HepG2 (cell line): Measurements from ENCODE around the gene MYOZ3. TPM values are rescaled to one million over a fixed set of nuclear protein-coding genes. Genes with fewer than 3 reads are reported as not detected.

Experiments
- ATAC-seq: fragments of 200-7000 bp; cut with Tn5 transposase; 3 replicates; pipeline ENCODE4 v1.9.1; 2020; ENCODE audit warnings: mild to moderate bottlenecking, moderate library complexity
- BruUV-seq: library from RNA; stranded (reverse); fragments of 400-500 nt; replicated peaks from 2 replicates; lab custom pipeline; 2021; lab: Mats Ljungman, UMichigan
- CTCF ChIA-PET: fragments of 300-600 bp; formaldehyde crosslinking; extraction: SDS; loops from one replicate; lab custom pipeline; 2021; ENCODE audit warnings: low total read pairs, inconsistent platforms, low intra/inter-chr PET ratio; lab: Yijun Ruan, JAX
- POLR2A ChIA-PET: fragments of 350-600 bp; sonication (Branson Sonifier 250); formaldehyde crosslinking; loops from one replicate; lab custom pipeline; 2020; ENCODE audit warnings: antibody characterized with exemption, inconsistent platforms; lab: Yijun Ruan, JAX
- DNase-seq: peaks from one replicate; pipeline ENCODE4 v3.0.0-alpha.2; 2015; ENCODE audit warnings: low spot score
- FAIRE-seq: peaks from 3 replicates; lab custom pipeline; 2011; peaks lifted over from hg19 to GRCh38; lab: Jason Lieb, UNC
- H2AFZ ChIP-seq: one replicate; pipeline ENCODE4 v1.6.1; 2011; ENCODE audit warnings: low read length, inconsistent platforms
- H3K27ac ChIP-seq: fragments of 300-600 bp; 3 replicates; pipeline ENCODE4 v1.8.0; 2011; ENCODE audit warnings: mixed run types, mild to moderate bottlenecking, mixed read lengths, low read length, inconsistent platforms; ENCODE audit not compliant: insufficient read depth; ENCODE audit errors: extremely low read length
- H3K27me3 ChIP-seq, 2 experiments: fragments of 200-600 bp in 1 of 2; 2 replicates in 1 of 2; 3 replicates in 1 of 2; pipeline versions ENCODE4 v1.6.0 to v1.8.0; 2011; ENCODE audit warnings: low read length in 2 of 2, mild to moderate bottlenecking in 2 of 2, moderate library complexity in 2 of 2, inconsistent platforms in 1 of 2; ENCODE audit not compliant: insufficient read depth in 2 of 2, control insufficient read depth in 1 of 2
- H3K36me3 ChIP-seq, 2 experiments: fragments of 200-600 bp in 1 of 2; replicated peaks in 1 of 2; 2 replicates in 1 of 2; 3 replicates in 1 of 2; pipeline versions ENCODE4 v1.5.1 to v1.8.0; 2011; ENCODE audit warnings: low read length in 2 of 2, inconsistent platforms in 1 of 2; ENCODE audit not compliant: insufficient read depth in 2 of 2, control insufficient read depth in 1 of 2
- H3K4me1 ChIP-seq: 2 replicates; pipeline ENCODE4 v1.5.1; 2012; ENCODE audit warnings: low read length, inconsistent platforms; ENCODE audit not compliant: insufficient read depth
- H3K4me2 ChIP-seq: 2 replicates; pipeline ENCODE4 v1.6.0; 2011; ENCODE audit warnings: low read depth, low read length, inconsistent platforms
- H3K4me3 ChIP-seq, 3 experiments: fragments of 200-600 bp in 1 of 3; sonication (generic), shearing (Covaris generic) in 1 of 3; replicated peaks in 1 of 3; 2 replicates each; pipeline ENCODE4 v1.5.1; 2011 to 2016; ENCODE audit warnings: low read length in 3 of 3, inconsistent platforms in 2 of 3, low read depth in 2 of 3, mild to moderate bottlenecking in 2 of 3, control low read depth in 1 of 3, mixed read lengths in 1 of 3; ENCODE audit not compliant: insufficient read depth in 1 of 3
- H3K79me2 ChIP-seq: one replicate; pipeline ENCODE4 v1.6.1; 2011; ENCODE audit warnings: low read length, inconsistent platforms; ENCODE audit not compliant: insufficient read depth
- H3K9ac ChIP-seq: 2 replicates; pipeline ENCODE4 v1.6.0; 2011; ENCODE audit warnings: mild to moderate bottlenecking, low read depth, low read length, inconsistent platforms; ENCODE audit not compliant: insufficient read depth
- H3K9me3 ChIP-seq: 2 replicates; pipeline ENCODE4 v1.5.1; 2012; ENCODE audit warnings: mild to moderate bottlenecking, low read length
- H4K20me1 ChIP-seq: 2 replicates; pipeline ENCODE4 v1.6.0; 2011; ENCODE audit warnings: inconsistent platforms, mild to moderate bottlenecking, low read length, moderate library complexity; ENCODE audit not compliant: insufficient read depth
- ATF7 ChIP-seq, 2 experiments: fragments of 450-650 bp in 1 of 2; sonication (generic) in 1 of 2; formaldehyde crosslinking in 1 of 2; IDR thresholded peaks; 2 replicates each; pipeline versions ENCODE4 v1.4.0 to v1.6.1; 2016 to 2020; ENCODE audit warnings: antibody characterized with exemption in 1 of 2, mild to moderate bottlenecking in 1 of 2, missing genetic modification reagents in 1 of 2
- ESRRA ChIP-seq: sonication (generic); formaldehyde crosslinking; IDR thresholded peaks from 2 replicates; pipeline ENCODE4 v1.5.1; 2020; ENCODE audit warnings: mild to moderate bottlenecking, low read depth, missing genetic modification reagents
- HNF4G ChIP-seq, 2 experiments: sonication (generic) in 1 of 2; formaldehyde crosslinking in 1 of 2; IDR thresholded peaks; 2 replicates each; pipeline versions ENCODE4 v1.4.0 to v1.6.1; 2011 to 2020; ENCODE audit warnings: borderline replicate concordance in 2 of 2, low read depth in 2 of 2, mild to moderate bottlenecking in 2 of 2, low read length in 1 of 2, missing genetic modification reagents in 1 of 2, moderate library complexity in 1 of 2
- PAX8 ChIP-seq: sonication (generic); formaldehyde crosslinking; IDR thresholded peaks from 2 replicates; pipeline ENCODE4 v1.8.0; 2022; ENCODE audit warnings: mild to moderate bottlenecking, missing genetic modification reagents, borderline replicate concordance
- RBFOX2 ChIP-seq: fragments of 200-400 bp; formaldehyde crosslinking; IDR thresholded peaks from 2 replicates; pipeline ENCODE4 v1.6.1; 2017; ENCODE audit warnings: low read depth, mild to moderate bottlenecking, low read length
- WGBS: methylation state at CpG from one replicate; pipeline ENCODE4 v1.1.6; 2017; ENCODE audit warnings: low lambda C conversion rate; 5-methylcytosine and 5-hydroxymethylcytosine counted together
- in situ Hi-C: cut with HindIII; loops from 2 replicates; pipeline ENCODE4 v1.10.0; 2017; ENCODE audit warnings: low pct_unique_long_range_greater_than_20kb; ENCODE audit not compliant: extremely low pct_ligation_motif_present
- intact Hi-C: fragments of 100-400 bp; cut with micrococcal nuclease; formaldehyde crosslinking; loops from one replicate; pipeline ENCODE4 v1.10.0; 2022; ENCODE audit not compliant: unreplicated experiment
- polyA plus RNA-seq, 8 experiments: library from polyadenylated mRNA; depleted of rRNA in 3 of 8; stranded (reverse) in 7 of 8; unstranded in 1 of 8; fragments of >200 nt; fragmentation: Illumina TruSeq in 4 of 8; extraction: Trizol in 4 of 8; gene quantifications; 2 replicates each; pipeline versions ENCODE4 v1.2.1 to v1.2.3, GENCODE V29; 2011 to 2016; ENCODE audit warnings: low read depth in 4 of 8, missing spikeins in 1 of 8, mixed read lengths in 1 of 8; ENCODE audit not compliant: insufficient read depth in 1 of 8
- total RNA-seq, 5 experiments: library from RNA; depleted of rRNA; stranded (reverse); fragments of >200 nt; fragmentation: Illumina TruSeq; extraction: Trizol; gene quantifications; 2 replicates each; pipeline ENCODE4 v1.2.3, GENCODE V29; 2016; ENCODE audit warnings: low read depth in 1 of 5
- TF ChIP-seq, protein P1 (sequence below): sonication (generic); formaldehyde crosslinking; IDR thresholded peaks from 2 replicates; pipeline ENCODE4 v1.4.0; 2020; ENCODE audit warnings: low read depth, mild to moderate bottlenecking, missing genetic modification reagents
- TF ChIP-seq, protein P2 (sequence below): sonication (generic); formaldehyde crosslinking; conservative IDR thresholded peaks from 2 replicates; pipeline ENCODE4 v1.4.0; 2020; ENCODE audit warnings: mild to moderate bottlenecking, missing genetic modification reagents, moderate library complexity

Gene MYOZ3
- total and polyA plus RNA-seq, 2 of the 13 experiments (the other 11 are each of a cell fraction or from before 2014, with no cell fraction given), result 0.05 TPM; not detected in 1

DNA sequence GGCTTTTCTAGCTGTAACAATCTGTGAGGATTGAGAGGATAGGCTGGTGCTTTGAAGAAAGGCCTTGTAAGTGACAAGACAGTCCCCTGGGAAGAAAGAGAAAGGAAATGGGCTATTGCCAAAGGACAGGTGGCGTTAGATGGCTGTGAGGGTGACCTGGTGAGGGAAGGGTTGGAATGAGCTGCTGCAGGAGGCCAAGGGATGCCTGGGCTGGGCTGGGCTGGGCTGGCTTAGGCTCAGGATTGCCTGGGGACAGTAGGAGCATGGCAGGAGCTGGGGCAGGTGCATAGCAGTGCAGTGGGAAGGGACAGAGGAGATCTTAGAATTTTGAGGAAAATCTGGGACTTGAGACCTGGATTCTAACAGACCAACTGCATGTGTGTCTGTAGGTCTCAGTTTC, 9.7 kb upstream of the MYOZ3 start:
- CTCF ChIA-PET, result no interaction called here

More for the DNA sequence above, 9.7 kb upstream of the MYOZ3 start:
- H3K27ac ChIP-seq, result no peak overlapping the region
- H3K9me3 ChIP-seq, result no peaks in the 10 kb centered on the region
- DNase-seq, result no peak
- 0 out of 5 replicates have a peak, but pooled peaks cover 0 to 2% of the 10 kb centered on the region in 2 experiments for H3K27me3 ChIP-seq
- intact Hi-C loops (no loop called here), in situ Hi-C loops (loop anchor here (25.0 kb wide), 1 partner anchor 189 kb away; no protein-coding TSS in a partner anchor)
- H3K36me3 ChIP-seq, result no peaks in the 10 kb centered on the region
- TF ChIP-seq ATF7 (IDR thresholded peaks at IDR 0.05) (no peak), ATF7 (CRISPR knock-in tag; IDR thresholded peaks at IDR 0.05) (no peak), HNF4G (IDR thresholded peaks at IDR 0.05; ENCODE audit: borderline replicate concordance, low read depth, low read length) (no peak), HNF4G (CRISPR knock-in tag; IDR thresholded peaks at IDR 0.05; ENCODE audit: borderline replicate concordance, low read depth) (no peak), PAX8 (CRISPR knock-in tag) (no peak), RBFOX2 (no peak), ESRRA (no peak)
- TF ChIP-seq, protein P1, sequence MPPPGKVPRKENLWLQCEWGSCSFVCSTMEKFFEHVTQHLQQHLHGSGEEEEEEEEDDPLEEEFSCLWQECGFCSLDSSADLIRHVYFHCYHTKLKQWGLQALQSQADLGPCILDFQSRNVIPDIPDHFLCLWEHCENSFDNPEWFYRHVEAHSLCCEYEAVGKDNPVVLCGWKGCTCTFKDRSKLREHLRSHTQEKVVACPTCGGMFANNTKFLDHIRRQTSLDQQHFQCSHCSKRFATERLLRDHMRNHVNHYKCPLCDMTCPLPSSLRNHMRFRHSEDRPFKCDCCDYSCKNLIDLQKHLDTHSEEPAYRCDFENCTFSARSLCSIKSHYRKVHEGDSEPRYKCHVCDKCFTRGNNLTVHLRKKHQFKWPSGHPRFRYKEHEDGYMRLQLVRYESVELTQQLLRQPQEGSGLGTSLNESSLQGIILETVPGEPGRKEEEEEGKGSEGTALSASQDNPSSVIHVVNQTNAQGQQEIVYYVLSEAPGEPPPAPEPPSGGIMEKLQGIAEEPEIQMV (CRISPR knock-in tag), result no peak
- TF ChIP-seq, protein P2, sequence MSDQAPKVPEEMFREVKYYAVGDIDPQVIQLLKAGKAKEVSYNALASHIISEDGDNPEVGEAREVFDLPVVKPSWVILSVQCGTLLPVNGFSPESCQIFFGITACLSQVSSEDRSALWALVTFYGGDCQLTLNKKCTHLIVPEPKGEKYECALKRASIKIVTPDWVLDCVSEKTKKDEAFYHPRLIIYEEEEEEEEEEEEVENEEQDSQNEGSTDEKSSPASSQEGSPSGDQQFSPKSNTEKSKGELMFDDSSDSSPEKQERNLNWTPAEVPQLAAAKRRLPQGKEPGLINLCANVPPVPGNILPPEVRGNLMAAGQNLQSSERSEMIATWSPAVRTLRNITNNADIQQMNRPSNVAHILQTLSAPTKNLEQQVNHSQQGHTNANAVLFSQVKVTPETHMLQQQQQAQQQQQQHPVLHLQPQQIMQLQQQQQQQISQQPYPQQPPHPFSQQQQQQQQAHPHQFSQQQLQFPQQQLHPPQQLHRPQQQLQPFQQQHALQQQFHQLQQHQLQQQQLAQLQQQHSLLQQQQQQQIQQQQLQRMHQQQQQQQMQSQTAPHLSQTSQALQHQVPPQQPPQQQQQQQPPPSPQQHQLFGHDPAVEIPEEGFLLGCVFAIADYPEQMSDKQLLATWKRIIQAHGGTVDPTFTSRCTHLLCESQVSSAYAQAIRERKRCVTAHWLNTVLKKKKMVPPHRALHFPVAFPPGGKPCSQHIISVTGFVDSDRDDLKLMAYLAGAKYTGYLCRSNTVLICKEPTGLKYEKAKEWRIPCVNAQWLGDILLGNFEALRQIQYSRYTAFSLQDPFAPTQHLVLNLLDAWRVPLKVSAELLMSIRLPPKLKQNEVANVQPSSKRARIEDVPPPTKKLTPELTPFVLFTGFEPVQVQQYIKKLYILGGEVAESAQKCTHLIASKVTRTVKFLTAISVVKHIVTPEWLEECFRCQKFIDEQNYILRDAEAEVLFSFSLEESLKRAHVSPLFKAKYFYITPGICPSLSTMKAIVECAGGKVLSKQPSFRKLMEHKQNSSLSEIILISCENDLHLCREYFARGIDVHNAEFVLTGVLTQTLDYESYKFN (CRISPR knock-in tag), result no peak
- no peak overlapping the region for H2AFZ ChIP-seq
- POLR2A ChIA-PET, result no interaction called here
- 48% methylated on average over 1 of the region's 1 CpG for WGBS
- FAIRE-seq, result no peak
- H3K4me2 ChIP-seq, result no peak overlapping the region
- no peak overlapping the region for H3K4me3 ChIP-seq
- no peak for ATAC-seq
- BruUV-seq, result no TSS peak
- peaks cover 14% of the 10 kb centered on the region for H3K4me1 ChIP-seq
- H4K20me1 ChIP-seq, result no peaks in the 10 kb centered on the region
- H3K79me2 ChIP-seq, result no peaks in the 10 kb centered on the region
- H3K9ac ChIP-seq, result no peak overlapping the region
